H9 (cell line): ENCODE data around the gene DAAM1. TPM values are rescaled to one million over a fixed set of nuclear protein-coding genes. Genes with fewer than 3 reads are reported as not detected.

Experiments
- DNase-seq: peaks from one replicate; pipeline ENCODE4 v3.0.0-alpha.2; 2017
- H2AFZ ChIP-seq: one replicate; pipeline ENCODE4 v1.6.1; 2013; ENCODE audit warnings: mild to moderate bottlenecking, low read length, control low read depth, moderate library complexity
- H2AK5ac ChIP-seq: 2 replicates; pipeline ENCODE4 v1.6.1; 2013; ENCODE audit warnings: low read length, control low read depth, mixed read lengths; ENCODE audit not compliant: insufficient read length
- H2BK120ac ChIP-seq: one replicate; pipeline ENCODE4 v1.6.1; 2013; ENCODE audit warnings: low read depth, mild to moderate bottlenecking, low read length, control low read depth, inconsistent platforms; ENCODE audit not compliant: poor library complexity, severe bottlenecking
- H2BK12ac ChIP-seq: 2 replicates; pipeline ENCODE4 v1.6.1; 2013; ENCODE audit warnings: low read length, control low read depth, mixed read lengths, low read depth; ENCODE audit not compliant: insufficient read length
- H2BK15ac ChIP-seq: 2 replicates; pipeline ENCODE4 v1.6.1; 2013; ENCODE audit warnings: low read depth, low read length, control low read depth
- H2BK20ac ChIP-seq: one replicate; pipeline ENCODE4 v1.6.1; 2013; ENCODE audit warnings: low read depth, mild to moderate bottlenecking, low read length, control low read depth, inconsistent platforms; ENCODE audit not compliant: poor library complexity, severe bottlenecking
- H2BK5ac ChIP-seq: 2 replicates; pipeline ENCODE4 v1.6.1; 2013; ENCODE audit warnings: low read length, control low read depth, mixed read lengths; ENCODE audit not compliant: insufficient read length
- H3K14ac ChIP-seq: 2 replicates; pipeline ENCODE4 v1.6.1; 2013; ENCODE audit warnings: low read length, control low read depth; ENCODE audit not compliant: insufficient read depth
- H3K18ac ChIP-seq: 2 replicates; pipeline ENCODE4 v1.6.1; 2013; ENCODE audit warnings: low read depth, mild to moderate bottlenecking, mixed read lengths, low read length, control low read depth; ENCODE audit not compliant: insufficient read length
- H3K23ac ChIP-seq: 2 replicates; pipeline ENCODE4 v1.6.1; 2013; ENCODE audit warnings: low read length, control low read depth, mixed read lengths, low read depth; ENCODE audit not compliant: insufficient read length
- H3K23me2 ChIP-seq: 2 replicates; pipeline ENCODE4 v1.6.1; 2013; ENCODE audit warnings: low read depth, mild to moderate bottlenecking, mixed read lengths, low read length, control low read depth; ENCODE audit not compliant: insufficient read length, poor library complexity, severe bottlenecking
- H3K27ac ChIP-seq: 2 replicates; pipeline ENCODE4 v1.5.1; 2013; ENCODE audit warnings: low read length, control low read depth, mixed read lengths, low read depth; ENCODE audit not compliant: insufficient read length
- H3K27me3 ChIP-seq: 2 replicates; pipeline ENCODE4 v1.6.1; 2013; ENCODE audit warnings: low read length, control low read depth, inconsistent platforms; ENCODE audit not compliant: insufficient read depth
- H3K4ac ChIP-seq: 2 replicates; pipeline ENCODE4 v1.6.1; 2013; ENCODE audit warnings: low read depth, mild to moderate bottlenecking, control low read depth, inconsistent platforms, low read length, moderate library complexity
- H3K4me1 ChIP-seq: 2 replicates; pipeline ENCODE4 v1.6.1; 2013; ENCODE audit warnings: low read length, control low read depth, inconsistent platforms; ENCODE audit not compliant: insufficient read depth
- H3K4me2 ChIP-seq: 2 replicates; pipeline ENCODE4 v1.6.1; 2013; ENCODE audit warnings: low read length, control low read depth, mixed read lengths; ENCODE audit not compliant: insufficient read length, insufficient read depth
- H3K56ac ChIP-seq: 2 replicates; pipeline ENCODE4 v1.6.1; 2013; ENCODE audit warnings: low read depth, mild to moderate bottlenecking, mixed read lengths, low read length, control low read depth; ENCODE audit not compliant: insufficient read length
- H3K79me1 ChIP-seq: 2 replicates; pipeline ENCODE4 v1.6.1; 2013; ENCODE audit warnings: low read depth, mild to moderate bottlenecking, moderate library complexity, low read length, control low read depth, inconsistent platforms; ENCODE audit not compliant: insufficient read depth, poor library complexity, severe bottlenecking
- H3K79me2 ChIP-seq: 2 replicates; pipeline ENCODE4 v1.6.1; 2013; ENCODE audit warnings: low read length, control low read depth, inconsistent platforms; ENCODE audit not compliant: insufficient read depth
- H3K9ac ChIP-seq: 2 replicates; pipeline ENCODE4 v1.6.1; 2013; ENCODE audit warnings: low read length, control low read depth, mixed read lengths; ENCODE audit not compliant: insufficient read length; ENCODE audit errors: extremely low read depth
- H3K9me3 ChIP-seq: one replicate; pipeline ENCODE4 v1.6.1; 2013; ENCODE audit warnings: low read depth, low read length, inconsistent platforms; ENCODE audit not compliant: control insufficient read depth
- H3T11ph ChIP-seq: one replicate; pipeline ENCODE4 v1.6.1; 2013; ENCODE audit warnings: mild to moderate bottlenecking, low read length, control low read depth, inconsistent platforms
- H4K20me1 ChIP-seq: one replicate; pipeline ENCODE4 v1.6.1; 2013; ENCODE audit not compliant: control insufficient read depth, insufficient read length, insufficient read depth
- H4K5ac ChIP-seq: 2 replicates; pipeline ENCODE4 v1.6.1; 2013; ENCODE audit warnings: low read depth, mild to moderate bottlenecking, mixed read lengths, low read length, control low read depth; ENCODE audit not compliant: insufficient read length
- H4K8ac ChIP-seq: replicated peaks from 2 replicates; pipeline ENCODE4 v1.6.1; 2013; ENCODE audit warnings: low read length, control low read depth, mixed read lengths, low read depth; ENCODE audit not compliant: insufficient read length
- H4K91ac ChIP-seq: 2 replicates; pipeline ENCODE4 v1.6.1; 2013; ENCODE audit warnings: low read depth, mild to moderate bottlenecking, moderate library complexity, mixed read lengths, low read length, control low read depth; ENCODE audit not compliant: insufficient read length
- H3K27ac Mint-ChIP-seq, 3 experiments: 2 replicates in 2 of 3; 3 replicates in 1 of 3; pipeline ENCODE4 v1.8.0; 2020 to 2021; ENCODE audit warnings: mixed read lengths in 3 of 3, mild to moderate bottlenecking in 1 of 3, moderate library complexity in 1 of 3
- H3K27me3 Mint-ChIP-seq: 2 replicates; pipeline ENCODE4 v1.8.0; 2021; ENCODE audit warnings: low read depth, mild to moderate bottlenecking, moderate library complexity, mixed read lengths
- H3K36me3 Mint-ChIP-seq, 3 experiments: 2 replicates in 2 of 3; 3 replicates in 1 of 3; pipeline ENCODE4 v1.8.0; 2020 to 2021; ENCODE audit warnings: low read depth in 3 of 3, mixed read lengths in 3 of 3; ENCODE audit not compliant: insufficient read depth in 1 of 3
- H3K4me1 Mint-ChIP-seq, 2 experiments: 2 replicates each; pipeline ENCODE4 v1.8.0; 2020; ENCODE audit warnings: mixed read lengths in 2 of 2
- H3K4me3 Mint-ChIP-seq, 2 experiments: 2 replicates in 1 of 2; 3 replicates in 1 of 2; pipeline ENCODE4 v1.8.0; 2020 to 2021; ENCODE audit warnings: mild to moderate bottlenecking in 2 of 2, mixed read lengths in 2 of 2, moderate library complexity in 1 of 2
- H3K9me3 Mint-ChIP-seq, 2 experiments: 2 replicates in 1 of 2; 3 replicates in 1 of 2; pipeline ENCODE4 v1.8.0; 2020; ENCODE audit warnings: mild to moderate bottlenecking in 2 of 2, mixed read lengths in 2 of 2, moderate library complexity in 1 of 2
- total RNA-seq: library from RNA; stranded (reverse); gene quantifications from 2 replicates; pipeline ENCODE4 v1.2.1, GENCODE V29; 2021
- TF ChIP-seq, protein P1 (sequence below): fragments of 200-600 bp; sonication (generic); conservative IDR thresholded peaks from 3 replicates; pipeline ENCODE4 v1.8.0; 2021; ENCODE audit warnings: antibody characterized with exemption, mild to moderate bottlenecking

Gene DAAM1
- total RNA-seq, 1 experiment from 2014 or later, result 19.5 TPM

DNA sequence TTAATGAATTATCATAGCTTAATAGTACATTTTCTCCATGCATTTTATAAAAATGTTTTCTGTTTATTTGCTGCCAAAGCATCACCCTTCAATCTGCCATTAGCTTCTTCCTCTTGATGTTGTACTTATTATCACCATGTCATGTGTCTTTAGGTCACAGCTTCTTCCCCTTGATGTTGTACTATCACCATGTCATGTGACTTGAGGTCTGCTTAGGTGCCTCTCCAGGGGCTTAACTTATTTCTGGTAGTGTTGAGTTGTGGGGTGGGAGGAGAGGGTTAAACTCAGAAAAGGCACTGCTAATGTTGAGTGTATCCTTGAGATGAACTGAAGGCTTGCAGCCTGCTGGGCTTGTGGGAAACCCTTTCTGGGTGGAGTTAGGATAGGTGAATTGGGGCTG is 87.8 kb downstream of the DAAM1 start:
- H4K8ac ChIP-seq, result no peak overlapping the region
- TF ChIP-seq, protein P1, sequence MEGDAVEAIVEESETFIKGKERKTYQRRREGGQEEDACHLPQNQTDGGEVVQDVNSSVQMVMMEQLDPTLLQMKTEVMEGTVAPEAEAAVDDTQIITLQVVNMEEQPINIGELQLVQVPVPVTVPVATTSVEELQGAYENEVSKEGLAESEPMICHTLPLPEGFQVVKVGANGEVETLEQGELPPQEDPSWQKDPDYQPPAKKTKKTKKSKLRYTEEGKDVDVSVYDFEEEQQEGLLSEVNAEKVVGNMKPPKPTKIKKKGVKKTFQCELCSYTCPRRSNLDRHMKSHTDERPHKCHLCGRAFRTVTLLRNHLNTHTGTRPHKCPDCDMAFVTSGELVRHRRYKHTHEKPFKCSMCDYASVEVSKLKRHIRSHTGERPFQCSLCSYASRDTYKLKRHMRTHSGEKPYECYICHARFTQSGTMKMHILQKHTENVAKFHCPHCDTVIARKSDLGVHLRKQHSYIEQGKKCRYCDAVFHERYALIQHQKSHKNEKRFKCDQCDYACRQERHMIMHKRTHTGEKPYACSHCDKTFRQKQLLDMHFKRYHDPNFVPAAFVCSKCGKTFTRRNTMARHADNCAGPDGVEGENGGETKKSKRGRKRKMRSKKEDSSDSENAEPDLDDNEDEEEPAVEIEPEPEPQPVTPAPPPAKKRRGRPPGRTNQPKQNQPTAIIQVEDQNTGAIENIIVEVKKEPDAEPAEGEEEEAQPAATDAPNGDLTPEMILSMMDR, result no peak
- H4K20me1 ChIP-seq, result no peaks in the 10 kb centered on the region
- Mint-ChIP-seq H3K4me1 (peaks cover 3 to 5% of the 10 kb centered on the region in 2 experiments; a peak in 3 of 4 replicates), H3K4me3 (no peak overlapping the region), H3K9me3 (peaks cover 3% of the 10 kb centered on the region in 2 experiments; a peak in 1 of 5 replicates), H3K27ac (no peak overlapping the region), H3K27me3 (no peaks in the 10 kb centered on the region), H3K36me3 (peaks cover 0 to 2% (median 0%) of the 10 kb centered on the region in 3 experiments; a peak in 2 of 7 replicates)
- H3K23me2 ChIP-seq, result no peaks in the 10 kb centered on the region
- H2AFZ ChIP-seq, result no peak overlapping the region
- H3K56ac ChIP-seq, result no peak overlapping the region
- H3K79me2 ChIP-seq, result no peaks in the 10 kb centered on the region
- H3T11ph ChIP-seq, result no peak overlapping the region
- H3K9me3 ChIP-seq, result no peaks in the 10 kb centered on the region
- H3K18ac ChIP-seq, result no peak overlapping the region
- no peak overlapping the region for H3K23ac ChIP-seq
- no peak overlapping the region for H2BK120ac ChIP-seq
- H4K91ac ChIP-seq, result no peak overlapping the region
- no peak overlapping the region for H2BK15ac ChIP-seq
- H3K27me3 ChIP-seq, result no peaks in the 10 kb centered on the region
- no peak overlapping the region for H3K14ac ChIP-seq
- H2AK5ac ChIP-seq, result no peak overlapping the region
- no peak for DNase-seq
- H2BK5ac ChIP-seq, result no peak overlapping the region
- no peak overlapping the region for H2BK12ac ChIP-seq
- H3K9ac ChIP-seq, result no peak overlapping the region
- H3K79me1 ChIP-seq, result no peaks in the 10 kb centered on the region
- H3K4ac ChIP-seq, result no peak overlapping the region
- H3K27ac ChIP-seq, result no peak overlapping the region
- no peak overlapping the region for H2BK20ac ChIP-seq
- no peak overlapping the region for H4K5ac ChIP-seq
- H3K4me2 ChIP-seq, result no peak overlapping the region
- no peaks in the 10 kb centered on the region for H3K4me1 ChIP-seq
